Heart left ventricle (tissue), 16 donors: ENCODE measurements around the gene RNFT2. TPM values are rescaled to one million over a fixed set of nuclear protein-coding genes. Genes with fewer than 3 reads are reported as not detected.

Experiments used
- ATAC-seq, 4 donors: fragments of 200-7000 bp; cut with Tn5 transposase; one replicate each; pipeline ENCODE4 v1.9.1; 2020 to 2022; ENCODE audit warnings: moderate library complexity in 4 of 4, mild to moderate bottlenecking in 3 of 4, moderate number of reproducible peaks in 1 of 4
- DNase-seq, 5 donors: peaks; one replicate each; pipeline ENCODE4 v3.0.0-alpha.2; 2020
- H3K27ac ChIP-seq, 12 donors: fragments of 200-600 bp; sonication (generic) in 4 of 12; one replicate each; pipeline versions ENCODE4 v1.5.0 to v1.8.0; 2016 to 2022; ENCODE audit warnings: mild to moderate bottlenecking in 2 of 12
- H3K27me3 ChIP-seq, 9 donors: fragments of 200-600 bp; sonication (generic) in 2 of 9; one replicate each; pipeline versions ENCODE4 v1.5.1 to v1.8.0; 2016 to 2022; ENCODE audit warnings: mild to moderate bottlenecking in 3 of 9
- H3K36me3 ChIP-seq, 9 donors: fragments of 200-600 bp; sonication (generic) in 2 of 9; one replicate each; pipeline versions ENCODE4 v1.5.0 to v1.8.0; 2018 to 2022; ENCODE audit warnings: mild to moderate bottlenecking in 2 of 9
- H3K4me1 ChIP-seq, 12 donors: fragments of 200-600 bp; sonication (generic) in 4 of 12; one replicate each; pipeline versions ENCODE4 v1.5.0 to v1.8.0; 2016 to 2022; ENCODE audit warnings: mild to moderate bottlenecking in 3 of 12
- H3K4me3 ChIP-seq, 12 donors: fragments of 200-600 bp; sonication (generic) in 4 of 12; one replicate each; pipeline versions ENCODE4 v1.5.0 to v1.8.0; 2017 to 2022; ENCODE audit warnings: mild to moderate bottlenecking in 9 of 12, moderate library complexity in 4 of 12
- H3K9me3 ChIP-seq, 12 donors: fragments of 200-600 bp; sonication (generic) in 4 of 12; one replicate each; pipeline versions ENCODE4 v1.5.0 to v1.8.0; 2016 to 2022; ENCODE audit warnings: mild to moderate bottlenecking in 1 of 12
- POLR2A ChIP-seq, 2 donors: fragments of 450-650 bp; IDR thresholded peaks; one replicate each; pipeline ENCODE4 v1.6.1; 2017; ENCODE audit warnings: antibody characterized with exemption in 2 of 2, mild to moderate bottlenecking in 2 of 2, moderate library complexity in 2 of 2
- WGBS, 4 donors: extraction: QIAGEN DNeasy Blood & Tissue Kit in 2 of 4; methylation state at CpG; one replicate each; pipeline versions ENCODE4 v1.1.5 to v1.1.7; 2013 to 2018; 5-methylcytosine and 5-hydroxymethylcytosine counted together
- intact Hi-C, 10 donors: fragments of 100-400 bp; cut with DNase I; formaldehyde crosslinking; loops; one replicate each; pipeline versions ENCODE4 v1.11.1 to v1.14.2; 2022
- polyA plus RNA-seq, 2 donors: library from polyadenylated mRNA; stranded (reverse); fragments of 200-250 nt; gene quantifications; one replicate each; pipeline ENCODE4 v1.2.3, GENCODE V29; 2013
- total RNA-seq, 9 donors: library from RNA; depleted of rRNA in 2 of 9; stranded (reverse); fragments of >200 nt in 2 of 9; fragmentation: NEBNext Ultra II Directional in 3 of 9; extraction: Animal tissue kit (Norgen Biotek cat#: 25700) in 3 of 9; gene quantifications; one replicate each; pipeline versions ENCODE4 v1.1.0 to v1.2.4, GENCODE V29; 2016 to 2023
- TF ChIP-seq, protein P1 (sequence below), 12 donors: fragments of 200-600 bp; sonication (generic) in 4 of 12; IDR thresholded peaks; one replicate each; pipeline versions ENCODE4 v1.5.0 to v1.8.0; 2018 to 2022; ENCODE audit warnings: antibody characterized with exemption in 12 of 12, mild to moderate bottlenecking in 5 of 12
- donor health status: ischemic (EF 13 %, LVEDD 7.1; RV severe dilation, severe dysfunction).
- donor health status: healthy with polysubstance abuse.
- donor health status: DM: no; HTN: yes; CAD: no.
- donor health status: DM: no; HTN: no; CAD: no.
- donor health status: ischemic (EF 25% LVEDD 6.9; RV normal size, moderate dysfunction).
- donor health status: ischemic (EF 25% LVEDD 5.7; RV mildly dilated, moderate dysfunction).
- donor health status: healthy.
- donor health status: DM: yes; HTN: yes; CAD: no.
- donor health status: ischemic (EF 35%, LVEDD 5.7; RV mildly dilated, moderate dysfunction).
- donor health status: nonischemic (EF 11% LVEDD 7.7; RV severe dilation, severe dysfunction).
- donor health status: DM: yes; HTN: yes; CAD: no.
- donor health status: PGD.
- donor health status: ischemic (EF 29% LVEDD 5.4; RV normal size, mild dysfunction).
- donor health status: nonischemic (EF 23%, LVEDD 6.1; RV moderate dilation, normal function).

Gene RNFT2
- total and polyA plus RNA-seq, 11 donors: 0.58 to 2.4 (median 1.6) TPM

DNA sequence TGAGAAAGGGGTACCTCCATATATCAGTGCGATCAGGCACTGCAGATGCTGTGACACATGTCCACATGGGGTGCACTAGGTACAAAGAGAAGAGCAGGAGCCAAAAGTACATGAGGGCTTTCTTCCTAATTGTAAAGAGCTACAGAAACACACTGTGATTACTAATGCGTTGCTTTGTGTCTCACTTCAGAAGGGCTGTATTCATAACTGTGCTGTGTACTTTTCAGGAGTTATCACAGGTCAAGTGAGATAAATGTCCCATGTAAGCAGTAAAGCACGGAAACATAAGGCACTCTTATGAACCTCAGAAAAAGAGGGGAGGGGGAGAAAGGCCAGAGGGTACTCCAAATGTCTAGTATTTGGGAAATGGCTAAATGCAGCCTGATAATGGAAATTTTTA lies 10.9 kb upstream of the RNFT2 start:
- no peak overlapping the region for H3K4me3 ChIP-seq
- peak overlapping the region in 1 of 12 donors; percentile 42 for H3K27ac ChIP-seq
- peak in 1 of 4 donors; percentile 20 for ATAC-seq
- no peaks in the 10 kb centered on the region for H3K27me3 ChIP-seq
- H3K4me1 ChIP-seq: peaks cover 0 to 31% (median 12%) of the 10 kb centered on the region in 12 donors
- DNase-seq: no peak
- H3K36me3 ChIP-seq: peaks cover 0 to 14% (median 9%) of the 10 kb centered on the region in 9 donors
- TF ChIP-seq, protein P1, sequence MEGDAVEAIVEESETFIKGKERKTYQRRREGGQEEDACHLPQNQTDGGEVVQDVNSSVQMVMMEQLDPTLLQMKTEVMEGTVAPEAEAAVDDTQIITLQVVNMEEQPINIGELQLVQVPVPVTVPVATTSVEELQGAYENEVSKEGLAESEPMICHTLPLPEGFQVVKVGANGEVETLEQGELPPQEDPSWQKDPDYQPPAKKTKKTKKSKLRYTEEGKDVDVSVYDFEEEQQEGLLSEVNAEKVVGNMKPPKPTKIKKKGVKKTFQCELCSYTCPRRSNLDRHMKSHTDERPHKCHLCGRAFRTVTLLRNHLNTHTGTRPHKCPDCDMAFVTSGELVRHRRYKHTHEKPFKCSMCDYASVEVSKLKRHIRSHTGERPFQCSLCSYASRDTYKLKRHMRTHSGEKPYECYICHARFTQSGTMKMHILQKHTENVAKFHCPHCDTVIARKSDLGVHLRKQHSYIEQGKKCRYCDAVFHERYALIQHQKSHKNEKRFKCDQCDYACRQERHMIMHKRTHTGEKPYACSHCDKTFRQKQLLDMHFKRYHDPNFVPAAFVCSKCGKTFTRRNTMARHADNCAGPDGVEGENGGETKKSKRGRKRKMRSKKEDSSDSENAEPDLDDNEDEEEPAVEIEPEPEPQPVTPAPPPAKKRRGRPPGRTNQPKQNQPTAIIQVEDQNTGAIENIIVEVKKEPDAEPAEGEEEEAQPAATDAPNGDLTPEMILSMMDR (IDR thresholded peaks at IDR 0.05): no peak
- TF ChIP-seq POLR2A (IDR thresholded peaks at IDR 0.05): no peak
- intact Hi-C loops: no loop called here
- 63 to 66% (median 65%) methylated on average over 3 of the region's 3 CpGs for WGBS, 4 donors
- no peaks in the 10 kb centered on the region for H3K9me3 ChIP-seq

DNA sequence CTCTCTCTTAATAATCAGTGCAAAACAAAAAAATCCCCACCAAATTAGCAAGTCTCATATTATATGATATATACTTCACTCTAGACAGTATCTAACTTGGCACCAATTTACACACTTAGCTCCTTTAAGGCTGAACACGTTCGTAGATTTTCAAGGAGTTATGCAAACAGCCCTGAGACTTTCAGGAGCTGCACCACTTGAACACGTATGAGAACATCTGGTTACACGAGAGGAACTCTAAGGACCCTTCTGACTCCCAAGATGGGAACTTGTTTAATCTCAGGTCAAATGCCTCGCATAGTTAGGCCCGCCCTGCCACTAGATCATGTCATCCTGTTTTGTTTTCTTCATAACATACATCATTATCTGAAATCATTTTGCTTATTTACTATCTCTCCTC lies 10.2 kb upstream of the RNFT2 start:
- Histone ChIP-seq H3K27ac (no peak overlapping the region), H3K27me3 (no peaks in the 10 kb centered on the region), H3K4me3 (no peak overlapping the region), H3K4me1 (peaks cover 0 to 31% (median 12%) of the 10 kb centered on the region in 12 donors), H3K9me3 (no peaks in the 10 kb centered on the region), H3K36me3 (peaks cover 0 to 11% (median 4%) of the 10 kb centered on the region in 9 donors)
- TF ChIP-seq POLR2A (IDR thresholded peaks at IDR 0.05): no peak
- TF ChIP-seq, protein P1 (IDR thresholded peaks at IDR 0.05): no peak
- no peak for DNase-seq
- WGBS, 4 donors: 63 to 65% (median 64%) methylated on average over 6 of the region's 6 CpGs
- intact Hi-C loops: no loop called here
- ATAC-seq: no peak

DNA sequence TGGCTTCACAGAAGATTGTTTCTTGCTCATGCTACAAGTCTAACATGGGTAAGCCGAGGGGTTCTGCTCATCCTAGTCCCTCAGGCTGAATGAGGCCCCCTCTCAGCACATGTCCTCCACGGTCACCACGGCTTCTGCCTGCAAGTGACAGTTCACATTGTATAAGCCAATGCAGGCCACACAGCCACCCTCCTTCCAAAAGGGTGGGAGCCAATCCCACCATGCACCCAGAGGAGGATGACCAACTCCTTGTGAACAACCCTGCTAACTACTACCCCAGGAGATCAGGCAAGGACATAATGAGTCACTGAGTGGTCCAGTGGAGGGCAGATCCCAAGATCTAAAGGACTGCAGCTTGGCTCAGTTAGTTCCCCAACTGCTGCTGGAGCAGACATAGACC lies 6.3 kb upstream of the RNFT2 start:
- DNase-seq: no peak
- H3K9me3 ChIP-seq: no peaks in the 10 kb centered on the region
- WGBS, 4 donors: 90 to 95% (median 94%) methylated on average over 3 of the region's 3 CpGs
- H3K27ac ChIP-seq: no peak overlapping the region
- no peak for ATAC-seq
- H3K4me3 ChIP-seq: no peak overlapping the region
- peaks cover 2 to 34% (median 16%) of the 10 kb centered on the region in 12 donors for H3K4me1 ChIP-seq
- intact Hi-C loops: no loop called here
- TF ChIP-seq POLR2A (IDR thresholded peaks at IDR 0.05): no peak
- peaks cover 0 to 28% (median 21%) of the 10 kb centered on the region in 9 donors for H3K36me3 ChIP-seq
- H3K27me3 ChIP-seq: no peaks in the 10 kb centered on the region

DNA sequence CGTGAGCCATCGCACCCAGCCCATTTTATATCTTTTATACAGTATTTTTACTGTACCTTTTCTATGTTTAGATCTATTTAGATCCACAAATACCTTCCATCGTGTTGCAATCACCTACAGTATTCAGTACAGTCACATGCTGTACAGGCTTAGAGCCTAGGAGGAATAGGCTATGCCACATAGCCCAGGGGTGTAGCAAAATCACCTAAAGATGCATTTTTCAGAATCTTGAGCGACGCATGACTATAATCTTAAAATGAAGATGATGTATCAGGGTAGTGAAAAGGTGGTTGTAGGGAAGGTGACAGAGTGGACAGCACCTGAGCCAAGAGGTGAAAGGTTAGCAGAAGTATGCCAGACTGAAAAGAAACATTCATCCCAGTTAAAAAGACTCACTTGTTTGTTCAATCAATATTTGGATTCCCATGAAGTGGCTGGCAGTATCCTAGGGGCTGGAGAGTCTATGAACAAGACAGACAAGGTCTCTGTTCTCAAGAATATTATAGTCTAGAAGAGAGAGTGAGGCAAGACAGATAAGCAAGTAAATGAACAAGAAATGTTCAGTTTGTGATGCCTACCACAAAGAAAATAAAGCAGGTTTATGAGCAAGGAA lies 3.9 kb upstream of the RNFT2 start:
- DNase-seq: no peak
- no peak for ATAC-seq
- H3K27me3 ChIP-seq: no peaks in the 10 kb centered on the region
- H3K4me3 ChIP-seq: no peak overlapping the region
- TF ChIP-seq, protein P1 (IDR thresholded peaks at IDR 0.05): no peak
- TF ChIP-seq POLR2A (IDR thresholded peaks at IDR 0.05): no peak
- WGBS, 4 donors: 93 to 97% (median 94%) methylated on average over 5 of the region's 5 CpGs
- no peaks in the 10 kb centered on the region for H3K9me3 ChIP-seq
- intact Hi-C loops: no loop called here
- H3K4me1 ChIP-seq: peaks cover 3 to 28% (median 14%) of the 10 kb centered on the region in 12 donors
- no peak overlapping the region for H3K27ac ChIP-seq
- H3K36me3 ChIP-seq: peaks cover 0 to 28% (median 21%) of the 10 kb centered on the region in 9 donors
